Liver (tissue), 9 donors: ENCODE results near the gene SERPINE1. TPM values are rescaled to one million over a fixed set of nuclear protein-coding genes. Genes with fewer than 3 reads are reported as not detected.

Experiments used
- DNase-seq: peaks from one replicate; pipeline ENCODE4 v3.0.0-alpha.2; 2017; ENCODE audit warnings: low spot score
- H3K27ac ChIP-seq, 2 donors: one replicate each; pipeline ENCODE4 v1.7.0; 2013; ENCODE audit warnings: inconsistent platforms in 2 of 2, low read length in 2 of 2, control low read depth in 1 of 2, low read depth in 1 of 2, mild to moderate bottlenecking in 1 of 2
- H3K27me3 ChIP-seq, 4 donors: one replicate each; pipeline versions ENCODE4 v1.6.1 to v1.7.0; 2013; ENCODE audit warnings: low read length in 3 of 4, inconsistent platforms in 1 of 4, mild to moderate bottlenecking in 1 of 4, moderate library complexity in 1 of 4; ENCODE audit not compliant: control insufficient read depth in 4 of 4, insufficient read depth in 4 of 4
- H3K36me3 ChIP-seq, 4 donors: one replicate each; pipeline versions ENCODE4 v1.6.1 to v1.7.0; 2013; ENCODE audit warnings: low read length in 3 of 4, mild to moderate bottlenecking in 3 of 4, low read depth in 1 of 4, moderate library complexity in 1 of 4; ENCODE audit not compliant: control insufficient read depth in 4 of 4, insufficient read depth in 3 of 4
- H3K4me1 ChIP-seq, 4 donors: one replicate each; pipeline versions ENCODE4 v1.6.1 to v1.7.0; 2013; ENCODE audit warnings: low read length in 3 of 4, mild to moderate bottlenecking in 3 of 4, moderate library complexity in 1 of 4; ENCODE audit not compliant: control insufficient read depth in 4 of 4, insufficient read depth in 4 of 4
- H3K4me3 ChIP-seq, 3 donors: one replicate each; pipeline versions ENCODE4 v1.6.1 to v1.7.0; 2013; ENCODE audit warnings: low read length in 3 of 3, control low read depth in 1 of 3, low read depth in 1 of 3, mild to moderate bottlenecking in 1 of 3
- H3K9ac ChIP-seq, 2 donors: one replicate each; pipeline ENCODE4 v1.7.0; 2013; ENCODE audit warnings: low read length in 2 of 2, mild to moderate bottlenecking in 2 of 2, moderate library complexity in 2 of 2, control low read depth in 1 of 2, low read depth in 1 of 2
- H3K9me3 ChIP-seq, 4 donors: one replicate each; pipeline versions ENCODE4 v1.6.1 to v1.7.0; 2013; ENCODE audit warnings: low read length in 3 of 4; ENCODE audit not compliant: control insufficient read depth in 4 of 4
- ATF3 ChIP-seq: IDR thresholded peaks from 2 replicates; pipeline ENCODE4 v1.6.1; 2016; ENCODE audit warnings: antibody characterized with exemption
- EGR1 ChIP-seq, 2 donors: IDR thresholded peaks; 2 replicates each; pipeline ENCODE4 v1.6.1; 2016 to 2018; ENCODE audit warnings: antibody characterized with exemption in 2 of 2, low read depth in 2 of 2
- FOXA1 ChIP-seq: IDR thresholded peaks from 2 replicates; pipeline ENCODE4 v1.6.1; 2016; ENCODE audit warnings: antibody characterized with exemption
- GABPA ChIP-seq, 2 donors: IDR thresholded peaks in 1 of 2; conservative IDR thresholded peaks in 1 of 2; 2 replicates each; pipeline ENCODE4 v1.6.1; 2016; ENCODE audit warnings: antibody characterized with exemption in 2 of 2, mild to moderate bottlenecking in 1 of 2, moderate library complexity in 1 of 2
- HNF4A ChIP-seq, 2 donors: conservative IDR thresholded peaks; 2 replicates each; pipeline ENCODE4 v1.6.1; 2016; ENCODE audit warnings: antibody characterized with exemption in 2 of 2, mild to moderate bottlenecking in 2 of 2
- HNF4G ChIP-seq: IDR thresholded peaks from 2 replicates; pipeline ENCODE4 v1.6.1; 2016; ENCODE audit warnings: antibody characterized with exemption
- JUND ChIP-seq, 2 donors: IDR thresholded peaks; 2 replicates each; pipeline ENCODE4 v1.6.1; 2016; ENCODE audit warnings: antibody characterized with exemption in 2 of 2
- MAX ChIP-seq: IDR thresholded peaks from 2 replicates; pipeline ENCODE4 v1.6.1; 2016; ENCODE audit warnings: antibody characterized with exemption
- NR2F2 ChIP-seq: IDR thresholded peaks from 2 replicates; pipeline ENCODE4 v1.6.1; 2016; ENCODE audit warnings: antibody characterized with exemption
- RAD21 ChIP-seq, 2 donors: IDR thresholded peaks; 2 replicates each; pipeline ENCODE4 v1.6.1; 2016; ENCODE audit warnings: antibody characterized with exemption in 2 of 2, mild to moderate bottlenecking in 2 of 2
- REST ChIP-seq: IDR thresholded peaks from 2 replicates; pipeline ENCODE4 v1.6.1; 2016; ENCODE audit warnings: antibody characterized with exemption, mild to moderate bottlenecking
- RXRA ChIP-seq, 2 donors: IDR thresholded peaks; 2 replicates each; pipeline ENCODE4 v1.6.1; 2017 to 2018; ENCODE audit warnings: antibody characterized with exemption in 2 of 2, mild to moderate bottlenecking in 1 of 2
- SP1 ChIP-seq: IDR thresholded peaks from 2 replicates; pipeline ENCODE4 v1.6.1; 2018; ENCODE audit warnings: antibody characterized with exemption, mild to moderate bottlenecking
- TAF1 ChIP-seq: conservative IDR thresholded peaks from 2 replicates; pipeline ENCODE4 v1.6.1; 2016; ENCODE audit warnings: antibody characterized with exemption, mild to moderate bottlenecking
- YY1 ChIP-seq: IDR thresholded peaks from 2 replicates; pipeline ENCODE4 v1.6.1; 2016; ENCODE audit warnings: antibody characterized with exemption, mild to moderate bottlenecking
- ZBTB33 ChIP-seq: IDR thresholded peaks from 2 replicates; pipeline ENCODE4 v1.6.1; 2016; ENCODE audit warnings: antibody characterized with exemption
- WGBS: extraction: QIAGEN DNeasy Blood & Tissue Kit; methylation state at CpG from one replicate; pipeline ENCODE4 v1.1.7; 2013; 5-methylcytosine and 5-hydroxymethylcytosine counted together
- polyA plus RNA-seq, 2 donors: library from polyadenylated mRNA; stranded (reverse) in 1 of 2; unstranded in 1 of 2; fragments of 200-250 nt in 1 of 2; fragments of >200 nt in 1 of 2; fragmentation: Nextera tagmentation in 1 of 2; extraction: Ambion mirVana in 1 of 2; gene quantifications; one replicate each; pipeline versions ENCODE4 v1.2.1 to v1.2.3, GENCODE V29; 2013 to 2015
- total RNA-seq, 2 donors: library from RNA; depleted of rRNA; stranded (reverse); fragments of >200 nt; gene quantifications; one replicate each; pipeline ENCODE4 v1.2.3, GENCODE V29; 2014
- donor health status: healthy.
- donor health status: healthy.
- donor health status: healthy.
- donor health status: healthy.
- donor health status: healthy.

SERPINE1 gene
- total and polyA plus RNA-seq, 4 donors: 0.93 to 18.6 (median 8.0) TPM

GRCh38 chr7:101116898-101117297 is 10.0 kb upstream of the SERPINE1 start:
- 87% methylated on average over 10 of the region's 10 CpGs for WGBS
- peak overlapping the region in 1 of 2 donors; percentile 13 for H3K27ac ChIP-seq
- TF ChIP-seq YY1: no peak
- TF ChIP-seq FOXA1: no peak
- TF ChIP-seq HNF4G: no peak
- no peak for TF ChIP-seq SP1
- TF ChIP-seq GABPA (IDR thresholded peaks at IDR 0.05 in 1 of 2, conservative IDR thresholded peaks at IDR 0.05 in 1 of 2): no peak
- TF ChIP-seq ZBTB33: no peak
- no peak for TF ChIP-seq MAX
- H3K4me3 ChIP-seq: no peak overlapping the region
- no peak for DNase-seq
- H3K9ac ChIP-seq: no peak overlapping the region
- no peaks in the 10 kb centered on the region for H3K9me3 ChIP-seq
- H3K4me1 ChIP-seq: peaks cover 0 to 2% (median under 1%) of the 10 kb centered on the region in 4 donors
- H3K27me3 ChIP-seq: no peaks in the 10 kb centered on the region
- H3K36me3 ChIP-seq: no peaks in the 10 kb centered on the region

GRCh38 chr7:101118856-101119255 is 8.0 kb upstream of the SERPINE1 start:
- peaks cover 4 to 14% (median 13%) of the 10 kb centered on the region in 4 donors for H3K4me1 ChIP-seq
- H3K27ac ChIP-seq: no peak overlapping the region
- H3K36me3 ChIP-seq: no peaks in the 10 kb centered on the region
- no peak for TF ChIP-seq JUND (IDR thresholded peaks at IDR 0.05)
- TF ChIP-seq REST: no peak
- TF ChIP-seq YY1: no peak
- no peak for TF ChIP-seq EGR1 (IDR thresholded peaks at IDR 0.05; ENCODE audit: low read depth in 2 of 2)
- no peak for TF ChIP-seq RAD21 (IDR thresholded peaks at IDR 0.05)
- TF ChIP-seq ATF3: no peak
- no peak for TF ChIP-seq NR2F2
- TF ChIP-seq HNF4G: no peak
- TF ChIP-seq SP1: no peak
- no peak for TF ChIP-seq HNF4A (conservative IDR thresholded peaks at IDR 0.05)
- no peak for TF ChIP-seq TAF1
- TF ChIP-seq RXRA (IDR thresholded peaks at IDR 0.05): no peak
- no peaks in the 10 kb centered on the region for H3K9me3 ChIP-seq
- H3K9ac ChIP-seq: no peak overlapping the region
- no peak overlapping the region for H3K4me3 ChIP-seq
- H3K27me3 ChIP-seq: no peaks in the 10 kb centered on the region
- WGBS: 91% methylated on average over 3 of the region's 3 CpGs
- no peak for DNase-seq
